H9 (cell line): ENCODE measurements around the gene SOX30. TPM values are rescaled to one million over a fixed set of nuclear protein-coding genes. Genes with fewer than 3 reads are reported as not detected.

Source experiments
- DNase-seq: peaks from one replicate; pipeline ENCODE4 v3.0.0-alpha.2; 2017
- H2AFZ ChIP-seq: one replicate; pipeline ENCODE4 v1.6.1; 2013; ENCODE audit warnings: mild to moderate bottlenecking, low read length, control low read depth, moderate library complexity
- H2AK5ac ChIP-seq: 2 replicates; pipeline ENCODE4 v1.6.1; 2013; ENCODE audit warnings: low read length, control low read depth, mixed read lengths; ENCODE audit not compliant: insufficient read length
- H2BK120ac ChIP-seq: one replicate; pipeline ENCODE4 v1.6.1; 2013; ENCODE audit warnings: low read depth, mild to moderate bottlenecking, low read length, control low read depth, inconsistent platforms; ENCODE audit not compliant: poor library complexity, severe bottlenecking
- H2BK12ac ChIP-seq: 2 replicates; pipeline ENCODE4 v1.6.1; 2013; ENCODE audit warnings: low read length, control low read depth, mixed read lengths, low read depth; ENCODE audit not compliant: insufficient read length
- H2BK15ac ChIP-seq: 2 replicates; pipeline ENCODE4 v1.6.1; 2013; ENCODE audit warnings: low read depth, low read length, control low read depth
- H2BK20ac ChIP-seq: one replicate; pipeline ENCODE4 v1.6.1; 2013; ENCODE audit warnings: low read depth, mild to moderate bottlenecking, low read length, control low read depth, inconsistent platforms; ENCODE audit not compliant: poor library complexity, severe bottlenecking
- H2BK5ac ChIP-seq: 2 replicates; pipeline ENCODE4 v1.6.1; 2013; ENCODE audit warnings: low read length, control low read depth, mixed read lengths; ENCODE audit not compliant: insufficient read length
- H3K14ac ChIP-seq: 2 replicates; pipeline ENCODE4 v1.6.1; 2013; ENCODE audit warnings: low read length, control low read depth; ENCODE audit not compliant: insufficient read depth
- H3K18ac ChIP-seq: 2 replicates; pipeline ENCODE4 v1.6.1; 2013; ENCODE audit warnings: low read depth, mild to moderate bottlenecking, mixed read lengths, low read length, control low read depth; ENCODE audit not compliant: insufficient read length
- H3K23ac ChIP-seq: 2 replicates; pipeline ENCODE4 v1.6.1; 2013; ENCODE audit warnings: low read length, control low read depth, mixed read lengths, low read depth; ENCODE audit not compliant: insufficient read length
- H3K23me2 ChIP-seq: 2 replicates; pipeline ENCODE4 v1.6.1; 2013; ENCODE audit warnings: low read depth, mild to moderate bottlenecking, mixed read lengths, low read length, control low read depth; ENCODE audit not compliant: insufficient read length, poor library complexity, severe bottlenecking
- H3K27ac ChIP-seq: 2 replicates; pipeline ENCODE4 v1.5.1; 2013; ENCODE audit warnings: low read length, control low read depth, mixed read lengths, low read depth; ENCODE audit not compliant: insufficient read length
- H3K27me3 ChIP-seq: 2 replicates; pipeline ENCODE4 v1.6.1; 2013; ENCODE audit warnings: low read length, control low read depth, inconsistent platforms; ENCODE audit not compliant: insufficient read depth
- H3K4ac ChIP-seq: 2 replicates; pipeline ENCODE4 v1.6.1; 2013; ENCODE audit warnings: low read depth, mild to moderate bottlenecking, control low read depth, inconsistent platforms, low read length, moderate library complexity
- H3K4me1 ChIP-seq: 2 replicates; pipeline ENCODE4 v1.6.1; 2013; ENCODE audit warnings: low read length, control low read depth, inconsistent platforms; ENCODE audit not compliant: insufficient read depth
- H3K4me2 ChIP-seq: 2 replicates; pipeline ENCODE4 v1.6.1; 2013; ENCODE audit warnings: low read length, control low read depth, mixed read lengths; ENCODE audit not compliant: insufficient read length, insufficient read depth
- H3K56ac ChIP-seq: 2 replicates; pipeline ENCODE4 v1.6.1; 2013; ENCODE audit warnings: low read depth, mild to moderate bottlenecking, mixed read lengths, low read length, control low read depth; ENCODE audit not compliant: insufficient read length
- H3K79me1 ChIP-seq: 2 replicates; pipeline ENCODE4 v1.6.1; 2013; ENCODE audit warnings: low read depth, mild to moderate bottlenecking, moderate library complexity, low read length, control low read depth, inconsistent platforms; ENCODE audit not compliant: insufficient read depth, poor library complexity, severe bottlenecking
- H3K79me2 ChIP-seq: 2 replicates; pipeline ENCODE4 v1.6.1; 2013; ENCODE audit warnings: low read length, control low read depth, inconsistent platforms; ENCODE audit not compliant: insufficient read depth
- H3K9ac ChIP-seq: 2 replicates; pipeline ENCODE4 v1.6.1; 2013; ENCODE audit warnings: low read length, control low read depth, mixed read lengths; ENCODE audit not compliant: insufficient read length; ENCODE audit errors: extremely low read depth
- H3K9me3 ChIP-seq: one replicate; pipeline ENCODE4 v1.6.1; 2013; ENCODE audit warnings: low read depth, low read length, inconsistent platforms; ENCODE audit not compliant: control insufficient read depth
- H3T11ph ChIP-seq: one replicate; pipeline ENCODE4 v1.6.1; 2013; ENCODE audit warnings: mild to moderate bottlenecking, low read length, control low read depth, inconsistent platforms
- H4K20me1 ChIP-seq: one replicate; pipeline ENCODE4 v1.6.1; 2013; ENCODE audit not compliant: control insufficient read depth, insufficient read length, insufficient read depth
- H4K5ac ChIP-seq: 2 replicates; pipeline ENCODE4 v1.6.1; 2013; ENCODE audit warnings: low read depth, mild to moderate bottlenecking, mixed read lengths, low read length, control low read depth; ENCODE audit not compliant: insufficient read length
- H4K8ac ChIP-seq: replicated peaks from 2 replicates; pipeline ENCODE4 v1.6.1; 2013; ENCODE audit warnings: low read length, control low read depth, mixed read lengths, low read depth; ENCODE audit not compliant: insufficient read length
- H4K91ac ChIP-seq: 2 replicates; pipeline ENCODE4 v1.6.1; 2013; ENCODE audit warnings: low read depth, mild to moderate bottlenecking, moderate library complexity, mixed read lengths, low read length, control low read depth; ENCODE audit not compliant: insufficient read length
- H3K27ac Mint-ChIP-seq, 3 experiments: 2 replicates in 2 of 3; 3 replicates in 1 of 3; pipeline ENCODE4 v1.8.0; 2020 to 2021; ENCODE audit warnings: mixed read lengths in 3 of 3, mild to moderate bottlenecking in 1 of 3, moderate library complexity in 1 of 3
- H3K27me3 Mint-ChIP-seq: 2 replicates; pipeline ENCODE4 v1.8.0; 2021; ENCODE audit warnings: low read depth, mild to moderate bottlenecking, moderate library complexity, mixed read lengths
- H3K36me3 Mint-ChIP-seq, 3 experiments: 2 replicates in 2 of 3; 3 replicates in 1 of 3; pipeline ENCODE4 v1.8.0; 2020 to 2021; ENCODE audit warnings: low read depth in 3 of 3, mixed read lengths in 3 of 3; ENCODE audit not compliant: insufficient read depth in 1 of 3
- H3K4me1 Mint-ChIP-seq, 2 experiments: 2 replicates each; pipeline ENCODE4 v1.8.0; 2020; ENCODE audit warnings: mixed read lengths in 2 of 2
- H3K4me3 Mint-ChIP-seq, 2 experiments: 2 replicates in 1 of 2; 3 replicates in 1 of 2; pipeline ENCODE4 v1.8.0; 2020 to 2021; ENCODE audit warnings: mild to moderate bottlenecking in 2 of 2, mixed read lengths in 2 of 2, moderate library complexity in 1 of 2
- H3K9me3 Mint-ChIP-seq, 2 experiments: 2 replicates in 1 of 2; 3 replicates in 1 of 2; pipeline ENCODE4 v1.8.0; 2020; ENCODE audit warnings: mild to moderate bottlenecking in 2 of 2, mixed read lengths in 2 of 2, moderate library complexity in 1 of 2
- CTCF ChIP-seq: fragments of 200-600 bp; sonication (generic); conservative IDR thresholded peaks from 3 replicates; pipeline ENCODE4 v1.8.0; 2021; ENCODE audit warnings: antibody characterized with exemption, mild to moderate bottlenecking
- WGBS: extraction: QIAGEN DNeasy Blood & Tissue Kit; methylation state at CpG from one replicate; pipeline ENCODE4 v1.1.7; 2013; ENCODE audit warnings: missing lambda C conversion rate, low lambda C conversion rate, mixed read lengths; ENCODE audit not compliant: insufficient read length; ENCODE audit errors: extremely low coverage; 5-methylcytosine and 5-hydroxymethylcytosine counted together
- total RNA-seq: library from RNA; stranded (reverse); gene quantifications from 2 replicates; pipeline ENCODE4 v1.2.1, GENCODE V29; 2021

SOX30 gene
- total RNA-seq, 1 experiment from 2014 or later, result not detected

GRCh38 chr5:157690690-157691433 lies 38.6 kb upstream of the SOX30 start:
- Histone ChIP-seq H3K4me1 (no peaks in the 10 kb centered on the region), H3K9me3 (peaks cover 5% of the 10 kb centered on the region), H3K23me2 (no peaks in the 10 kb centered on the region), H3K79me1 (no peaks in the 10 kb centered on the region), H4K5ac (no peak overlapping the region), H3K23ac (no peak overlapping the region), H3K27me3 (no peaks in the 10 kb centered on the region), H3K14ac (no peak overlapping the region; the same call in 1 of the 2 replicates), H4K20me1 (no peaks in the 10 kb centered on the region), H3K18ac (no peak overlapping the region), H2BK5ac (no peak overlapping the region), H2AK5ac (no peak overlapping the region), H3T11ph (no peak overlapping the region), H2BK120ac (no peak overlapping the region), H2BK15ac (no peak overlapping the region), H3K79me2 (no peaks in the 10 kb centered on the region), H2BK12ac (no peak overlapping the region), H4K91ac (no peak overlapping the region), H3K56ac (no peak overlapping the region), H4K8ac (no peak overlapping the region), H3K27ac (no peak overlapping the region), H2AFZ (no peak overlapping the region), H3K4ac (no peak overlapping the region), H3K4me2 (no peak overlapping the region), H2BK20ac (no peak overlapping the region), H3K9ac (no peak overlapping the region)
- TF ChIP-seq CTCF, result no peak
- Mint-ChIP-seq H3K27ac (no peak overlapping the region), H3K4me3 (no peak overlapping the region), H3K36me3 (peaks cover 0 to 15% (median 2%) of the 10 kb centered on the region in 3 experiments; a peak in 5 of 7 replicates), H3K27me3 (peaks cover 5% of the 10 kb centered on the region), H3K9me3 (peaks cover 11 to 24% of the 10 kb centered on the region in 2 experiments; a peak in 2 of 5 replicates), H3K4me1 (no peaks in the 10 kb centered on the region)
- WGBS, result no CpG with 5 or more reads among the region's 53 CpGs
- no peak for DNase-seq
